GM21515 (cell line): ENCODE data around the gene SIPA1L3.
"Not testable (repeated sequence)": the region's sequence is repeated elsewhere in the genome, so short reads cannot be mapped to it uniquely, and the experiment has no call there.

Experiments
- ATAC-seq: cut with Tn5 transposase; IDR thresholded peaks from one replicate; pipeline ENCODE4 v1.9.1; 2021; ENCODE audit not compliant: unreplicated experiment

SIPA1L3 gene

DNA sequence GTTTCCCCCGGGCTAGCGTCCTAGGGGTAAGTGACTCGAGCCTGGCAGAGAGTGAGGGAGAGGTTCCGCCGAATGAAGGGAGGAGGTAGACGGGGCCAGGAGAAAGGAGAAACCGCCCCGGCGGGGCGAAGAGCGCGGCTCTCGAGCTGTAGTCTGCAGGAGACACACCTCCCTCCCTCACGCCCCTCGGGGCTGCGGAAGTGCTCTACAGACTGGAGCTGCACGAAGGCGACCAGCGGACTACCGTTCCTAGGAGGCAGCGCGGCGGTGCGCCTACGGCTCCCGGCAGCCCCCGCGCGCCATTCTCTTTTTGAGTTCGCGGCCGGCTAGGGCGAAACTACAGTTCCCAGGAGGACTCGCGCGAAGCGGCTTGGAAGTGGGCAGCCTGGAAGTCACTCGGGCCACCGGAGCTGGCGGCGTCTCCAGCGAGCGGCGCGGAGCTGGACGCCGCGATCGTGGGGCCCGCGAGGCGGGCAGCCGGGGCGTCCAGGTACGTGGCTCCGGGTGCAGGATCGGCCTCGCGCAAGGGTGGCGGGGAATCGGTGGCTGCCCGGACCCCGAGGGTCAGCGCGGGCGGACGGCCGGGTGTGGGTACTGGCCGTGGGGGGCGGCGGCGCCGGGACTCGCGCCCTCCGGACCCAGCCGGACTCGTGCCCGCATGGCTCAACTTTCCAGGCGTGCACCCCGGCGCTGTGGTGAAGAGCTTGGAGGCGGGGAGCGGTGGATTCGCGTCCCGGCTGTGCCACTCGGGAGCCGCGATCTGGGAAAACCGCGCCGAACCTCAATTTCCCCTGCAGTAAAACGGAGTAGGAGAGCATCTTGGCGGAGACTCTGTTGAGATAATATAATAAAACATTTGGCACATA, at the start of gene SIPA1L3:
SIPA1L3 (plus strand) TSS at position 340 of the 866 bp plus-strand sequence. CDS start 174,358 bp downstream, outside the sequence.
- peak; percentile 72 for ATAC-seq

DNA sequence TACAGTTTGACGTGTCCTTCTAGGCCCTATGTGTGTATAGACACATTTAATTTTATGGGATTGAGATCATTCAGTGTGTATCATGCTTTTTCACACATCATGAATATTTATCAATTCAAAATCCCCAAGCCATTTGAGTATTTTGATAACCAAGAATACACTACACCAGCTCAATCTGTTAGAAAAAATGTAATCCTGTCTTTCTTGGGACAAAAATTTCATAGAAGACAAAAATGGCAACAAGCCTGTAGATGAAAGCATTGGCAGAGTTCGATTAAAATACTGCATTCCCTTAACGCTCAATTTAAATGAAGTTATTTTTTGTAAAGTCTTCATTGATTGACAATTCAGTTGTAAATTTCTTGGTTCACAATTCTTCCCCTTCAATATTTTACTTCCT, 42.5 kb upstream of the SIPA1L3 start:
- ATAC-seq: no peak

GRCh38 chr19:37865930-37866329, 41.1 kb upstream of the SIPA1L3 start:
- not testable (repeated sequence) for ATAC-seq

DNA sequence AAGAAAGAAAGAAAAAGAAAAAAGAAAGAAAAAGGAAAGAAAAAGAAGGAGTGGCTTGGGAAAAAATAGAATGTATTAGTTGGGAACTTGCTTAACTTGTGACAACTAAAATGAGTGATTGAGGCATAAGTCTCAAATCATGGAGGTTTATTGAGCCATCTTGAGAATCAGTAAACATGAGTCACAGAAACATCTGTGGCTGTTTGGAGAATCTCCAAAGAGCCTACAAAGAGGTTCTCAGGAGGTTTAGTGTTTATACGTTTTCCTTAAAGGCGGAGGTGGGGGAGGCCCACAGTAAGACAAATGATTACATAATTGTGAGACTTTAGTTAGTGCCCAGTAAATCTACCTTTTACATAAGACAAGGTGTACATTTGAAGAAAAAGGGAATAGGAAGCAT, 39.2 kb upstream of the SIPA1L3 start:
- no peak for ATAC-seq

- no peak for ATAC-seq
Measured at GRCh38 chr19:37869766-37870340, 37.2 kb upstream of the SIPA1L3 start.

- ATAC-seq: no peak
Measured at GRCh38 chr19:37872383-37872782, 34.6 kb upstream of the SIPA1L3 start.

DNA sequence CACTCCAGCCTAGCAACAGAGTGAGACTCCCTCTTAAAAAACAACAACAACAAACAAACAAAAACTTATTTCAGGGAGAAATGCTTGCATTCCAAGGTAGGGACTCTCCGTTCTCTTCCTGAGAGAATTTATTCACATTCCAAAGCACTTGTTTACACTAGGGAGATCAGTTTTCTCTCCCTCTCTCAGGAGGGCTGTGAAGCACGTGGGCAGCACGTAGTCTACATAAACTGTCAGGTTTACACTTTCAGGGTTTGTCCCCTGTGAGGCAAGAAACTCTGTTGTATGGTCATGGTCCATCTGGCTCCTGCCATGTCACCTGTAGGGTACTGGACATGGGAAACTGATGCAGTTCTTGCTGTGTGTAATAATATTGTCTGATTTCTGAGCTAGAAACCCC, 32.2 kb upstream of the SIPA1L3 start:
- ATAC-seq: no peak

DNA sequence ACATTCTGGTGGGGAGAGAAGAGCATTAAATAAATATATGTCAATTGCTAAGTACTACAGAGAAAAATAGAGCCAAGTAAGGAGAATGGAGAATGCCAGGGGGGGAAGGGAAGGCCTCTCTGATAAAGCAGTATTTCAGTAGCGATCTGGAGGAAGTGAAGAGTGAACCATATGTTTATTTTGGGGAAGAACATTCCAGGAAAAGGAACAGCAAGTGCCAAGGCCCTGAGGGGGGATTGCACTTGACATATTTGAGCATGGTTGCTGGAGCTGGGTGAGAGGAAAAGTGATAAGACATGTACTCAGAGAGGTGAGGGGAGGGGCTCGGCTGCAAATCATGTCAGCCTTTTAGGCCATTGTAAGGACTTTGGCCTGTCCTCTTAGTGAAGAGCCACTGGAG, 31.0 kb upstream of the SIPA1L3 start:
- no peak for ATAC-seq

GRCh38 chr19:37877147-37877546, 29.9 kb upstream of the SIPA1L3 start:
- no peak for ATAC-seq

DNA sequence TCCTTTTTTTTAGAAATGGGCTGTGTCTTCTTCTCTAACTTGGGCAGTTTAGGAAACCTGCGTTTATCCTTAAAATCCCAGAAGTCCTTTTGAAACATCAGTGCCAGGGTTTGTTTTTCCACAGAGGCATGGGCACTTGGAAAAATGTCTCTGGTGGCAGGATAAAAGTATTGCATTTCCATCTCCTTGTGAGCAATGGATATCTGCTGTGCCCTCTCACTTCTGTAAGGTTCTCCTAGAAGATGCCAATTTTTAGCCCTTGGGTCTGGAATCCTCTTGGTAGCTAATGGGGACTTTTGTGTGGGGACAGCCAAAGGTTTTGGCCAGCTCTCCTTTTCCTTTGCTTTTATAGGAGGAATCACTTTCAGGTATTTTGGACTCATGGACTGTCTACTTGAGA, 21.6 kb upstream of the SIPA1L3 start:
- no peak for ATAC-seq

DNA sequence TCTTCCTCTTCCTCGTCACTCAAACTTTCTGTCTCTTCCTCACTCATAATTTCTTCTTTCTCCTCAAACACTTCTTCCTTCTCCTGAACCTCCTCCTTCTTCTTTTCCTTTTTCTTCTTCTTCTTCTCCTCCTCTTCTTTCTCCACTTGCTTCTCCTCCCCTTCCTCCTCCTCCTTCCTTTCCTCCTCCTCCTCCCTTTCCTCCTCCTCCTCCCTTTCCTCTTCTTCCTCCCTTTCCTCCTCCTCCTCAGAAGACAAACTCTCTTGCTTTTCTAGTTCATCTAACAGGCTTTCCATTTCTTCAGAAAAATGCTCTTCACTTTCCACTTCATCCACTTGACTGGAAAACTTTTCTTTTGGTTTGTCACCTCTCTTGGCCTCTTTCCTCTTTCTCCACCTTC, 20.4 kb upstream of the SIPA1L3 start:
- ATAC-seq: no peak

- ATAC-seq: no peak
Measured at GRCh38 chr19:37893845-37894575, 13.0 kb upstream of the SIPA1L3 start.

GRCh38 chr19:37896180-37896579, 10.8 kb upstream of the SIPA1L3 start:
- no peak for ATAC-seq

DNA sequence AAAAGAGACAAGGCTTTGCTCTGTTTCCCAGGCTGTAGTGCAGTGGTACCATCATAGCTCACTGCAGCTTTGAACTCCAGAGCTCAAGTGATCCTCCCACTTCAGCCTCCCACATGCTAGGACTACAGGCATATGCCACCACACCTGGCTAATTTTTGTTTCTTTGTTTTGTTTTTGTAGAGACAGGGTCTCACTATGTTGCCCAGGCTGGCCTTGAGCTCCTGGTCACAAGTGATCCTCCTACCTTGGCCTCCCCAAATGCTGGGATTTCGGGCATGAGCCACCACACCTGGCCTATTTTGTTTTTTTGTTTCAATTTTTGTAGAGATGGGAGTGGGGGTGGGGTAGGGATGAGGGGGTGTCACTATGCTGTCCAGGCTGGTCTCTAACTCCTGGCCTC, 7.6 kb upstream of the SIPA1L3 start:
- no peak for ATAC-seq

DNA sequence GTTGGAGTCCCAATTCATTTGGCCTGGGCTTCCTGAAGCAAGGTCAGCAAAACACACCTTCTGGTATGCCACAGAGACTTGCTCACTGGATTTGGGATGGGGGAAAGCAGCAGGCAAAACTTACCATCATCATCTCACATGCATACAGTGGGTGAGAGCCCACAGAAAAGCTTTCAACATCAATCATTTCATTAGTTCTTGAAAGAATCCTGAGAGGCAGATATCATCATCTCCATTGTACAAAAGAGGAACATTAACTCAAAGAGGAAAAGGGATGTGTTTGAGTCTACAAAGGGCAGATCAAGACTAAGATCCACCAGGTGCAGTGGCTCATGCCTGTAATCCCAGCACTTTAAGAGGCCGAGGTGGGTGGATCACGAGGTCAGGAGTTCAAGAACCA, 7.0 kb upstream of the SIPA1L3 start:
- no peak for ATAC-seq

- no peak for ATAC-seq
Measured at GRCh38 chr19:37902668-37903067, 4.3 kb upstream of the SIPA1L3 start.

DNA sequence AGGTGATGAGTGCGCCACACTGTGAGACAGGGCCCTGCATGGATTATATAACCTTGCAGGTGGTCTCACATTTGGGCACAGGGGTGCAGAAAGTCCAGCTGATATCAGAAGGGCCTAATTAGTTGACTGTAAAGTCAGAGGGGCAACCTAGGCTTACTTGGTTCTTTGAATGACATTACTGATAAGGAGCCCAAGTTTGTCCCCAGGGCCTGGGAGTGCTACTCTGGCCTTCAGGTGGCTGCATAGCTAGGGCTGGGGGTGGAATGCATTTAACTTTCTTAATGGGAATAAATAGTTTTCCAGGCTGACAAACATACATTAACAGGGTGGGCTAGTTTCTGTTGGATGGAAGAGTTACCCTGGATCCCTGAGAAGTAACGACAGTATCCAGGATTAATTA, 3.9 kb upstream of the SIPA1L3 start:
- ATAC-seq: no peak

GRCh38 chr19:37905946-37906868, 801 bp upstream of the SIPA1L3 start, which contains the start of gene WDR87:
WDR87 (minus strand) TSS chr19:37906594; CDS start chr19:37898239, 8,355 bp downstream.
- peak; percentile 24 for ATAC-seq

DNA sequence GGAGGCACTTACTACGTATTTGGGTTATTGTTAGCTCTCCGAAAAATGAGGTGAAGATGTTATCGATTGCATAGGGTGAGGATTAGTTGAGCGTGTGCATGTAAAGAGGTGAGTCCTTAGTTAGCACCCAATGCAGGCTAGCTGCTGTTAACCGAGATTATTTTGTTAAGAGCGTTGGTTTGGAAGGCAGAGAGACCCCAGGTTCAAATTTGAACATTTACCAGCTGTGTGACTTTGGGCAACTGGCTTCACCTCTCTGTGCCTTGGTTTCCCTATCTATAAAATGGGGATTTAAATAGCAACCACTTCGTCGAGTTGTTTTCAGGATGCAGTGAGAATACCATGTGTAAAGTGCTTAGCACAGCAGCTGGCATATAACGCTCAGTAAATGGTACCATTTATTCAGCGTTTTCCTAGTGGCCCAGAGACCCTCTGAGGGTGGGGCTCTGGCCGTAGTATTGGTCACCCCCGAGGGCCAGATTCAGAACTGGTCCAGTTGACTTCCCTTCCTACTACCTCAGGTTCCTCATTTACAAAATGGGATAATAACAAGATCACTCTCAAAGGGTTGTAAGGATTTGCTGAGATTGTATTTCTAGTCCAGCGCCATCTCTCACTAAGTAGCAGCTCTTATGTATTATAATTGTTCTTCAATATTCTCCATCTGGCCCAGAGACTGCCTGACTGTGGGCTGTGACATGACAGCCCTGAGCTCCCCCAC, 887 bp downstream of the SIPA1L3 start:
- no peak for ATAC-seq

GRCh38 chr19:37909661-37910199, 2.7 kb downstream of the SIPA1L3 start:
- ATAC-seq: no peak
